ENCODE results near the gene UCHL1. TPM values are rescaled to one million over a fixed set of nuclear protein-coding genes. Genes with fewer than 3 reads are reported as not detected.

The UCHL1 gene
- polyA plus RNA-seq (2012; ENCODE audit: insufficient read depth, insufficient read length): not detected

DNA sequence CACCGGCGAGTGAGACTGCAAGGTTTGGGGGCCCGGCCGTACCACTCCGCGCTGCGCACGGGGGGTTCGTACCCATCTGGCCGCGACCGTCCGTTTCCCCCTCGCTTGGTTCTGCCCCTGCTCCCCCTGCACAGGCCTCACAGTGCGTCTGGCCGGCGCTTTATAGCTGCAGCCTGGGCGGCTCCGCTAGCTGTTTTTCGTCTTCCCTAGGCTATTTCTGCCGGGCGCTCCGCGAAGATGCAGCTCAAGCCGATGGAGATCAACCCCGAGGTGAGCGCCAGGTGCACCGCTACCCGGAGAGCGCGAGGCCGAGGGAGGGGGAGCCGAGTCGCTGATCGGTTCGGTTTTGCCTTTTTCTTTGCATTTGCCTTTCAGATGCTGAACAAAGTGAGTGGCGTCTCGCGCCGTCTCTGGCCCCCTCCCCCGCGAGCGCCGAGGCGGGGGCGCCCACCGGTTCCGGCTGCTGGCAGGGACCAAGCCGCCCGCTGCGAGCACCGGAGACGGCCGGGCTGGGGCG is at the start of gene UCHL1:
Gene UCHL1 (plus strand): TSS at position 189 of the 517 bp plus-strand sequence. CDS start 49 bp downstream, at position 238.
- no peak for DNase-seq (ENCODE audit: low read depth, low spot score)
- no peak within 1 kb of the TSS for H3K4me3 ChIP-seq (ENCODE audit: low read length)

DNA sequence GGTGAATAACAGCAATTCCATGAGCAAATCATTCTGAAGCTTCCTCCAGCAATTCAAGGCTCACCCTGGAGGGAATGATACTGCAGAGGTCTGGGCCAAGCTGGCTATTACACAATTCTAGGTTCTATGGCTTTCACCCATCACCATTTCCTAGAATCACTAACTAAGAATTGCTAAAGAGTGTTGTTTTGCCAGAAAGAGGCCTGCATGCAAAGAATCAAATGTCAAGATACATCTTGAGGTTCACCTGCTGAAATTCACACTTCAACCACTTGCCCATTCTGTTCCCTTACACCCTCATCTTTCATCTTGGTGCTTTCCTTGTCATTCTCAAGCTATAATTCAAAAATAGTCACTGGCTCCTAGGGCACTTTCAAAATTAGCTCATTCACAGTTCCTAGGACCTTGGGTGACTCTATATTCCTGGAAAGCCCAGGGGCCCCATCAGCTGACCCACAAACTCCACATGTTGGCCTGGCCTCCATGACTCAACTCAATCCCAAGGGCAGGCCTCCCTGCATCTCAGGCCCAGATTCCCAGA is 49.4 kb upstream of the UCHL1 start:
- no peak for DNase-seq (ENCODE audit: low read depth, low spot score)
- H3K4me3 ChIP-seq (ENCODE audit: low read length): no peak overlapping the region

GRCh38 chr4:41209187-41209586 is 47.5 kb upstream of the UCHL1 start:
- no peak overlapping the region for H3K4me3 ChIP-seq (ENCODE audit: low read length)
- DNase-seq (ENCODE audit: low read depth, low spot score): no peak

GRCh38 chr4:41209901-41210300 is 46.8 kb upstream of the UCHL1 start:
- H3K4me3 ChIP-seq (ENCODE audit: low read length): no peak overlapping the region
- no peak for DNase-seq (ENCODE audit: low read depth, low spot score)

GRCh38 chr4:41211951-41212615 is 44.6 kb upstream of the UCHL1 start:
- no peak for DNase-seq (ENCODE audit: low read depth, low spot score)

GRCh38 chr4:41212616-41213203 is 44.0 kb upstream of the UCHL1 start:
- DNase-seq (ENCODE audit: low read depth, low spot score): no peak
- H3K4me3 ChIP-seq (ENCODE audit: low read length): no peak overlapping the region

More at GRCh38 chr4:41211951-41212615, 44.6 kb upstream of the UCHL1 start:
- no peak overlapping the region for H3K4me3 ChIP-seq (ENCODE audit: low read length)

- H3K4me3 ChIP-seq (ENCODE audit: low read length): peak overlapping the region; percentile 65
- DNase-seq (ENCODE audit: low read depth, low spot score): no peak
Measured at GRCh38 chr4:41213625-41214135, 43.0 kb upstream of the UCHL1 start.

- peak within 1 kb of the TSS; percentile 65 for H3K4me3 ChIP-seq (ENCODE audit: low read length)
- peak; percentile 68 for DNase-seq (ENCODE audit: low read depth, low spot score)
Measured at GRCh38 chr4:41214136-41214824, 42.4 kb upstream of the UCHL1 start, which contains the start of gene APBB2. Gene APBB2 (minus strand): TSS chr4:41214542. CDS start chr4:41033254, 181,288 bp downstream.

- DNase-seq (ENCODE audit: low read depth, low spot score): no peak
- H3K4me3 ChIP-seq (ENCODE audit: low read length): peak overlapping the region; percentile 65
Measured at GRCh38 chr4:41214825-41215146, 41.9 kb upstream of the UCHL1 start.

DNA sequence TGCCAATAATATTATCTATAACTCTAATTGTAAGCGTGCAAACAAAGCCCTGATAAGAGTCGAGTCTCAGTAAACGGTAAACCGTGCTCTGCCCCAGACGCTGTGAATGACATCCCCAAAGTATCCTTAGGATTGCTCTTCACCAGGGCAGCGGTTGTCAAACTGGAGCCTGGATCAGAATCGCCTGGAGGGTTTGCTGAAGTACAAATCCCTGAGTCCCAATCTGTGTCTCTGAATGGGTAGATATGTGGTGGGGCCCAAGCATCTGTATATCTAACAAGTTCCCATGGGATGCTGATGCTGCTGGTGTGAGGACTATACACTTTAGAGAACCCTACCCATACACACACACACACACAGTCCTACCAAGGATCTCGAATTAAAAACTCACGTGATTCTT is 41.6 kb upstream of the UCHL1 start:
- H3K4me3 ChIP-seq (ENCODE audit: low read length): no peak overlapping the region
- DNase-seq (ENCODE audit: low read depth, low spot score): no peak

GRCh38 chr4:41215969-41216293 is 40.8 kb upstream of the UCHL1 start:
- DNase-seq (ENCODE audit: low read depth, low spot score): no peak
- peak overlapping the region; percentile 53 for H3K4me3 ChIP-seq (ENCODE audit: low read length)

- DNase-seq (ENCODE audit: low read depth, low spot score): peak; percentile 56
- peak overlapping the region; percentile 53 for H3K4me3 ChIP-seq (ENCODE audit: low read length)
Measured at GRCh38 chr4:41216294-41217019, 40.3 kb upstream of the UCHL1 start.

- H3K4me3 ChIP-seq (ENCODE audit: low read length): no peak overlapping the region; the same call in 1 of the 2 replicates
- DNase-seq (ENCODE audit: low read depth, low spot score): no peak
Measured at GRCh38 chr4:41217020-41217333, 39.8 kb upstream of the UCHL1 start.

DNA sequence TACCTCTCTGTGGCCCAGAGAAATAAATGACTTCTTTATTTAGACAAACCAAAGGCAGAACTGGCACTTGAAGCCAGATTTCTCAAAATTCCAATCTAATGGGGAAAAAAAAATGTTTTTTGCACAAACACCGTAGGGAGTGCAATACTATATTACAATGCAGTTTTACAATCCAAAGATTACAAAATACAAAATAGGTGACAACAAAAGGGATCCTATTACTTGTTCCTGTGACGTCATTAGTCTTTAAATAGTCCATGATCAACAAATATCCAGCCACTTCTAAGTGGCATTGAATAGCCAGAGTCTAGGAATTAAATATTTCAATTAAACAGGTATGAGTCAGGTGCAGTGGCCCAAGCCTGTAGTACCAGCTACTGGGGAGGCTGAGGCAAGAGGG is 39.4 kb upstream of the UCHL1 start:
- H3K4me3 ChIP-seq (ENCODE audit: low read length): no peak overlapping the region
- DNase-seq (ENCODE audit: low read depth, low spot score): no peak

GRCh38 chr4:41218703-41219102 is 38.0 kb upstream of the UCHL1 start:
- no peak overlapping the region for H3K4me3 ChIP-seq (ENCODE audit: low read length)
- DNase-seq (ENCODE audit: low read depth, low spot score): no peak

- no peak overlapping the region for H3K4me3 ChIP-seq (ENCODE audit: low read length)
- DNase-seq (ENCODE audit: low read depth, low spot score): no peak
Measured at GRCh38 chr4:41219421-41219950, 37.2 kb upstream of the UCHL1 start.

DNA sequence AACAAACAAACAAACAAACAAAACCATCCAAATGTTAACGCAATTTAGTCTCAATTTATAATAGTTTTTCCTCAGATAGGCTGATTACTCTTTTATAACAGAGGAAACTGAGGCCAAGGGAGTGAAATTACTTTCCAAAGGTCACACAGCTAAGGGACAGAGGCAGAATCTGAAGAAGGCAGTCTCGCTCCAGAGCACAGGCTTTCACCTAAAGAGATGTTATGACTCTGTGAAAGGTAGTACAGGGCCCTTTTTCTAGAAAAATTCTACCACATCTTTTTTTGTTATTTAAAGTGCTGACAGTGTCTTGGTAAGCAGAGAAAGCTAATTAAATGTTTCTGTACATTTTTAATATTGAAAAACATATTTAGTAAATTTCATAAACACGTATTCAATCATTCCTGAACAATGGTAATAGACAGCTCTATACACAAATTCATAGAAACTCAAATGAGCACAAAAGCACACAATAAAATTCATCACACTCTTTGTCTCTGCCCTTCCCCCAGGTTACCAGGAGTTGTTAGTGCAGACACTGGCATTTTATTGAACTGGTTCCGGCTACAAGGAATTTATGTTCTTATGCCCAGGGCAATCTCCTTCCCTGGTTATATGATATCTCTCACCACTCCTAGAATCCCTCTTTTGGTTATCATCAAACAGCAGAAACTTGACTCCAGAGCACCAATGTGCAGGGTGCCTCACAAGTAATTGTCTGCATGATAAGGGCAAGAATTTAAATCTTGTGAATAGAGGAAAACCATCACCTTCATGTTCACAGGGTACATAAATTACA is 34.7 kb upstream of the UCHL1 start:
- no peak overlapping the region for H3K4me3 ChIP-seq (ENCODE audit: low read length)
- no peak for DNase-seq (ENCODE audit: low read depth, low spot score)

DNA sequence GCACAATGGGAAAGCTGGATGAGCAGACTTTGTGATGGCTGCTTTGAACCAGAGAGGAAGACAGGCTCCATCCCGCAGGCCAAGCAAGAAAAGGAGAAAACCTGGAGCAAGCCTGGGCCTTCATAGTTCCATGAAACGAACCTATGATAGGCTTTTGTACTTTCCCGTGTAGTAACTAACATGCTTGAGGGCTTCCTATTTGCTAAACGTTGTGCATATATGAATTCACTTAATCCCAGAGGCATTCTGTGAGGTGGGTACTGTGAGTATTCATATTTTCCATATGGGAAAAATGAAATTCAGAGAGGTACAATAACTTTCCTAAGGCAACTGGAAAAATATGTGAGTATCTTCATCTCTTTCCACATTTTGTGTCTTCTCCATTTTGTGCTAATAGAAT is 28.8 kb upstream of the UCHL1 start:
- no peak for DNase-seq (ENCODE audit: low read depth, low spot score)
- H3K4me3 ChIP-seq (ENCODE audit: low read length): no peak overlapping the region
